Left renal cortex interstitium (tissue), 4 donors: ENCODE data around the gene WFDC2. TPM values are rescaled to one million over a fixed set of nuclear protein-coding genes. Genes with fewer than 3 reads are reported as not detected.
A peak's percentile ranks its signal among the peaks of the same experiment; 100 is the strongest.

Source experiments
- DNase-seq, 4 donors: peaks; one replicate each; pipeline ENCODE4 v3.0.0-alpha.2; 2013; ENCODE audit warnings: low read depth in 4 of 4, low spot score in 2 of 4, missing footprints in 1 of 4
- polyA plus RNA-seq, 4 donors: library from polyadenylated mRNA; unstranded; fragments of 120-200 nt; gene quantifications; one replicate each; pipeline ENCODE4 v1.2.1, GENCODE V29; 2013; ENCODE audit not compliant: insufficient read length in 4 of 4

WFDC2 gene, protein sequence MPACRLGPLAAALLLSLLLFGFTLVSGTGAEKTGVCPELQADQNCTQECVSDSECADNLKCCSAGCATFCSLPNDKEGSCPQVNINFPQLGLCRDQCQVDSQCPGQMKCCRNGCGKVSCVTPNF
- polyA plus RNA-seq = 100 to 1,000 TPM; 156 to 270 (median 212) TPM

DNA sequence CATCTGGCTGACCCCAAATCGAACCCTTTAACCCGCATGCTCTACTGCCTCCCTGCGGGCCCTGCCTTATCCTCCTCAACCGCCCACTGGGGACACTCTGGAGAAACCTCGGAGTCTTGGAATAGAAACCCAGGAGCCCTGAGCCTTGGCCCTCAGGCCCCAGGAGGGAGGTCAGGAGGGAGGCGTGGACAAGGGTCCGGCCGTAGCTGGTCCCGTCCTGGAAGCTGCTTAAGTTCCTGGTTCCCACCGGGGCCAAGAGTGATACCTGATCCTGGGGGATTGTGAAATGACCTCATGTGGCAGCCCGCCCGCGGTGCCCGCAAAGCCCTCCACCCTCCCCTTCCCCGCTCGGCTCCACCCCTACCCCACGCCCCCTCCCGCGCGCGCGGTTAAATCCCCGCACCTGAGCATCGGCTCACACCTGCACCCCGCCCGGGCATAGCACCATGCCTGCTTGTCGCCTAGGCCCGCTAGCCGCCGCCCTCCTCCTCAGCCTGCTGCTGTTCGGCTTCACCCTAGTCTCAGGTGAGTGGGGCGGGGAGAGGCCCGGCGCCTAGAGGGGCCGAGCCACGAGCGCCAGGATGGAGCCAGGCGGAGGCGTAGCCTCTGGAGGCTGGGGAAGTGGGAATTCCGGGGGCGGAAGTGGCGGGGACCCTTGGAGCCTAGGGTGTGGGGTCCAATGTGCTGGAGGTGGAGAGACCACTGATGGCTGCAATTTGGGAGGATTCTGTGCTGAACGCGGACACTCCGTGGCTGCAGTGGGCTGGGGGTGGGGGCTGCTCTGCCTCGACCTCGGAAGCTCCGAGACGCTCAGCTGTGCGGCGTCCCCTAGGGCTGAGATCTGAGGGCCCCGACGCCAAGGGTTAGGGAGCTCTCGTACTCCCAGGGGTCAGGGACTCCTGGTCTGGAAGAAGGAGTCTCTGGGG lies at the start of gene WFDC2:
Gene WFDC2, plus strand, starts transcription at position 418 of the 926 bp plus-strand sequence. Its CDS starts 29 bp downstream, at position 447.
- DNase-seq = peak in 3 of 4 donors; percentile 39 to 45 (median 41)

DNA sequence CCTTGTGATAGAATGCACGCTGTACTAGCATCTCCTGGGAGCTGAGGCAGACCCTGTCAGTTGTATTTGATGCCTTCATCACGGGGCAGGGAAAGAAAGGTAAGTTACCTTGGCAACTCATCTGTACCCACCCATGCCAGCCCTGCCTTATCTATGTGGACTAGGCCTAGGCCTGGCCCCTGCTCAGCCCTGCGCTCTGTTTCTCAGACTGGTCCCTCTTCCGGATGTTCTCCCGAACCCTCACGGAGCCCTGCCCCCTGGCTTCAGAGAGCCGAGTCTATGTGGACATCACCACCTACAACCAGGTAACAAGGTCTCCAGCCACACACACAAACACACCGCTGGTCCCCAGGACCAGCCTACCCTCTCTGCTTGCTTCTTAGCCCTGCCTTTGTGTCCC lies 49.4 kb upstream of the WFDC2 start:
- DNase-seq = no peak

DNA sequence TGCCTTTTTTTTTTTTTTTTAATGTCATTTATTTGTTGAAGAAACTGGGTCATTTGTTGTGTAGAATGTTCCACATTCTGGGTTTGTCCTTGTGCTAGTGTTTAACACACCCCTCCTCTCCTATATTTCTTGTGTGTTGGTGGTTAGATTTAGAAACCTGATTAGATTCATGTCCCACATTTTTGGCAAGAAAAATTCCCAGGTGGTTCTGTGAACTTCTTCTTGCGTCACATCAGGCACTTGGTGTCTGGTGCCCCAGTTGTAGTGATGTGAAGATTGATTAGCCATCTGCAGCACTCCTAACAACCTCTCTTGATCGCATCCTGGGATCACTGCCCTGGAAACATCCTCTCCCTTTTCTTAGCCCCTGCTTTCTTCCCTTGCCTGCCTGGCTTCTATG lies 45.9 kb upstream of the WFDC2 start:
- no peak for DNase-seq

DNA sequence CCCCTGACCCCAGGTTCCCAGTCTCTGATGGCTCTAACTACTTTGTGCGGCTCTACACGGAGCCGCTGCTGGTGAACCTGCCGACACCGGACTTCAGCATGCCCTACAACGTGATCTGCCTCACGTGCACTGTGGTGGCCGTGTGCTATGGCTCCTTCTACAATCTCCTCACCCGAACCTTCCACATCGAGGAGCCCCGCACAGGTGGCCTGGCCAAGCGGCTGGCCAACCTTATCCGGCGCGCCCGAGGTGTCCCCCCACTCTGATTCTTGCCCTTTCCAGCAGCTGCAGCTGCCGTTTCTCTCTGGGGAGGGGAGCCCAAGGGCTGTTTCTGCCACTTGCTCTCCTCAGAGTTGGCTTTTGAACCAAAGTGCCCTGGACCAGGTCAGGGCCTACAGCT lies 44.0 kb upstream of the WFDC2 start:
- no peak for DNase-seq

DNA sequence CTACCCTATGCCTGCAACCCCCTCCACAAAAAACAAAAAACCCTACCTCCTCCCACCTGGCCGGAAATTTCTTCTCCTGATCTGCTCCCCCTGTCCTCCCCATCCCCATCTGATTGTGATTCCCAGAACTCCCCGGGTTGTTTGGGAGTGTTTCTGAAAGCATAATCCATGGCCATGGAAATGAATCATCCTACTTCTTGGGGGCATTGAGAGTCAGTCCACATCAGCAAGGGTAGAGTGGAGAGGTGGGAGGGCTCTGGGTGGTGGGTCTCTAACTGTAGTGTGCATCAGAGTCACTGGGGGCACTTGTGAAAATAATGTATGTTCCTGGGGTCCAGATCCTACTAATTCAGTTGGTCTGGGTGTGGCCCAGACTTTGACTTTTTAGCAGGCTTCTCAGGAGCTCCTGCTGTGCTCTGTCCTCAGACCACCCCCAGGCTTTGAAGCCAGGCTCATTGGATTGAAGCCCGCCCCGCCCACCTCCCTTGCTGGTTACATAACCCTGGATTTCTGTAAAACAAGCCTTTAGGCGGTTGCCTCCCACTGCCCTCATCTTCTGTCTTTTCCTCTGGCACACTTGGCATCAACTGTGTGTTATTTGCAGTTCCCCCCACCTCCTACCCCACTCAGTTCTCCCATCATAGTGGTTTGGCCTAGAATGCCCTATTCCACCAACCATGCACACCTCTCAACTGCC lies 43.1 kb upstream of the WFDC2 start:
- DNase-seq = no peak

DNA sequence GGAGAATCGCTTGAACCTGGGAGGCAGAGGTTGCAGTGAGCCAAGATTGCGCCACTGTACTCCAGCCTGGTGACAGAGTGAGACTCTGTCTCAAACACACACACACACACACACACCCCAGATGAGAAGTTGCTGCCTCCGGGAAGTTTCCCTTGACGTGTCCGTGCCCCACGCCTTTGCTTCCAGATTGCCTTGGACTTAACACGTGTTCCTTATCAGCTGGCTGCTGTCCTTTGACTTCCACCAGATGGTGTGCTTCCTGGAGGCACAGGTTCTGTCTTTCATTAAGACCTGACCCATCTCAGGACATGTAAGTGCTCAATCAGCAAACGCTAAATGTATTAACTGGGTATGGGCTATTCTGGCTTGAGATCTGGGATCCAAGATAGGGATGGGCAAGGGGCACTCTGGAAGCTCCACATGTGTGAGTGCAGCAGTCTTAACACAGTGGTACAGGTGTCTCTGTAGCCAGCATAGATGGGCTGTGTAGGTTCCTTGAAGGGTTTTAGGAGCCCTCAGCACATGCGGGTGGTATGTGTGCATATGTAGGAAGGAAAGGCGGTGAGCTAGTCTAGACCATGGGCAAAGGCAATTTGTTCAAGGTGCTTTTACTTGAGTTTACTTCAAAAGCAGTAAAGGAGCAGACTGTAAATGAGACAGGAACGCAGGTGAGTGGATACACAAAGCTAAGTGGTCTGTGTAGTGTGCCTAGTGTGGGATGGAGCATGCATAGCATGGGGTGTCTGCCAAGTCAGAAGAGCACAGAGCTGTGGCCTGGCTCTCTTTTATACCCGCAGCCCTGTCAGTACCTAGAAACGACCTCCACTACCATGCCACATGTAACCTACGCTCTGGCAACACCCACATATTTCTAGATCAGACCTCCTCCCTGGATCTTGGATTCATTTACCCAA lies 42.1 kb upstream of the WFDC2 start:
- no peak for DNase-seq

DNA sequence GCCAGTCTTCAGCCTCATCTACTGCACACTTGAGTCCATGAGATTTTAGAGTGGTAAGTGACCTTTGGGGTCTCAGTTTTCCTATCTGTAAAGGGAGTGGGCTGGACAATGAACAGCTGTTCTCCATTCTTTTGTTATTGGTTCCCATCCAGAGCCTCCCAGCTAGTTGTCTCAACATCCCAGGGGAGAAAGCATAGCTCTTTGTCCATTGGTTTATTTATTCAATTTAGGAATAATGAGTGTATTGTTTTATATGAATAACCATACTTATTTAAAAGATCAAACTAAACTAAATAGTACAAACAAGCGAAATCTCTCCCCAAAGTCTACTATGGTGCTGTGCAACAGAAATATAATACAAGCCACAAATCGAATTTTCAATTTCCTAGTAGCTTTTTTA lies 39.9 kb upstream of the WFDC2 start:
- DNase-seq = no peak

DNA sequence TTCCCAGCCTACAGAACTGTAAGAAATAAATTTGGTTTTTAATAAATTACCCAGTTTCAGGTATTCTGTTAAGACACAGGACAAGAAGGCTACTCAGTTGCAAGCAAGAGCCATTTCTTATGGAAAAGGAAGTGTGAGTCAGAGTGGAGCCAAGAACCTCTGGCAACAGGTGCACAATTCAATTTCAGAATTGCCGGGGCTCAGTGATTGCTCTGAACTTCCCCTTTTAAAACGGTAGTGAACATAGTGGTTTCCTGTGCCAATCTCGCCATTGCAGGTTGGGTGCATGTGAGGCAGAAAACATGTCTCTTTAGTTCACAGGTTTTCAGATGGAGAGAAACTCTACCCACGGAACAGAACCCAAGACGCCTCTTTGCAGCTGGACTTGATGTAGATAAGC lies 37.3 kb upstream of the WFDC2 start:
- no peak for DNase-seq

DNA sequence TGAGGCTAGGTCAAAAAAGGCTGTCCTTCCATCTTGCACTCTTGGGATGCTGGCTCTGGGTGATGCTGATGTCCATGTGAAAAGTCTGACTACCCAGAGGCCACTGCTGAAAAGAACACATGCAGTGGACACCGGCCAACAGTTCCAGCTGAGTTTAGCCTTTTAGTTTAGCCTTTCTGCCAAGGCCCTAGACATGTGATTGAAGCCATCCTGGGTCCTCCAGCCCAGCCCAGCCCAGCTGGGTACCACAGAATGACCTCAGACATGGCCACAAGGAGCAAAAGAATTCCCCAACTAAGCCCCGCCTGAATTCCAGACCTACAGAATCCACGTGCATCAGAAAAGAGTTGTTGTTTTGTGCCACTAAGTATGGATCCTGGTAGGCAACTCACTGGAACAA lies 36.2 kb upstream of the WFDC2 start:
- DNase-seq = no peak

DNA sequence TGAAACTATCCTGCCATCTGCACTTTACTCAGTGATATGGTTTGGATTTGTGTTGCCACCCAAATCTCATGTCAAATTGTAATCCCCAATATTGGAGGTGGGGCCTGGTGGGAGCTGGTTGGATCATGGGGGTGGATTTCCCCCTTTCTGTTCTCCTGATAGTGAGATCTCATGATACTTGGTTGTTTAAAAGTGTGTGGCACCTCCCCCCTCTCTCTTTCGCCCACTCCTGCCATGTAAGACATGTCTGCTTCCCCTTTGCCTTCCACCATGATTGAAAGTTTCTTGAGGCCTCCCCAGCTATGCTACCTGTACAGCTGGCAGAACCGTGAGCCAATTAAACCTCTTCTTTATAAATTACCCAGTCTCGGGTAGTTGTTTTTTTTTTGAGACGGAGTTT lies 35.6 kb upstream of the WFDC2 start:
- DNase-seq = no peak

DNA sequence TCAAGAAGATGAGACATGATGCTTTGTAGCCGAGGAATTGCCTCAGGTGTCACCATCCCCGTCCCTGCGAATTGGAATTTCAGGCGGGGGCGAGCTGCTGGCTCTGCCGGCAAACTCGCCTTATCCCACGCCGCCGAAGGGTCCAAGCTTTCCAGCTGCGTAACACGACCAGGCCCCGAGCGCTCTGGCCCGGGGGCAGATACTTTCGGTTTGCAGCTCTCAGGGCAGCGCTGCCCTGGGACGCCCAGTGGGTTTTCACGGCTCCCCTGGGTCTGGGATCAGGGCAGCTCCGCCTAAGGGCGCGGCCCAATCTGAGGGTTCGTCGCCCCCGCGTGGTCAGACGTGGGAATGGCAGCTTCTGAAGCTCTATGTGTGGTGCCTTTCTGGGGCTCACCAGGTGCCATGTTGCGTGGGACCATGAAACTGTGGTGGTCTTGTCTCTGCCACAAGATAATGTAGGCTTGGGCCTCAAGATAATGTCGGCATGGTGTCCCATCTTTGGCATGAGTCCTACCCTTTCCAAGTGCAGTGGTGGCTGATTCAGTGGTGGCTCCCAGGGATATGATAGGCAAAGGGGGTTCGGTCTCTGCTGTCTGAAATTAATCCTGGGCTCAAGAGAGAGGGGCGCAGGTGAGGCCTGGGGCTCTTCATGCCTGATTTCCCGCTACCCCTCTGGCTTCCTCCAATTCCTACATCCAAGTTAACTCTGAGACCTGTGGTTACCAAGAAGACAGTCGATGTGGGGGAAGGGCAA lies 32.6 kb upstream of the WFDC2 start:
- peak in 2 of 4 donors; percentile 61 to 67 for DNase-seq

DNA sequence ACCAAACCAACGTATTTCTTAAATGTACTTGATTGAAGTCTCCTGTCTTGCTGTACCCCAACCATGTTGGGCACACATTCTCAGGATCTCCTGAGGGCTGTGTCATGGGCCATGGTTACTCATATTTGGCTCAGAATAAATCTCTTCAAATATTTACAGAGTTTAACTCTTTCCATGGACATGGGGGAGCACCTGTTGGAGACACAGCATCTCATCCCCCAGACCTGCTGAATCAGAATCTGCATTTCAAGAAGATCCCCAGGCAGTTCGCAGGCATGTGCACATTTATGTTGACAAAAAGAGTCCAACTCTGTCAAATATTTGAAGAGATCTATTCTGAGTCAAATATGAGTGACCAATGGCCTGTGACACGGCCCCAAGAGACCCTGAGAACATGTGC lies 29.1 kb upstream of the WFDC2 start:
- DNase-seq = no peak

DNA sequence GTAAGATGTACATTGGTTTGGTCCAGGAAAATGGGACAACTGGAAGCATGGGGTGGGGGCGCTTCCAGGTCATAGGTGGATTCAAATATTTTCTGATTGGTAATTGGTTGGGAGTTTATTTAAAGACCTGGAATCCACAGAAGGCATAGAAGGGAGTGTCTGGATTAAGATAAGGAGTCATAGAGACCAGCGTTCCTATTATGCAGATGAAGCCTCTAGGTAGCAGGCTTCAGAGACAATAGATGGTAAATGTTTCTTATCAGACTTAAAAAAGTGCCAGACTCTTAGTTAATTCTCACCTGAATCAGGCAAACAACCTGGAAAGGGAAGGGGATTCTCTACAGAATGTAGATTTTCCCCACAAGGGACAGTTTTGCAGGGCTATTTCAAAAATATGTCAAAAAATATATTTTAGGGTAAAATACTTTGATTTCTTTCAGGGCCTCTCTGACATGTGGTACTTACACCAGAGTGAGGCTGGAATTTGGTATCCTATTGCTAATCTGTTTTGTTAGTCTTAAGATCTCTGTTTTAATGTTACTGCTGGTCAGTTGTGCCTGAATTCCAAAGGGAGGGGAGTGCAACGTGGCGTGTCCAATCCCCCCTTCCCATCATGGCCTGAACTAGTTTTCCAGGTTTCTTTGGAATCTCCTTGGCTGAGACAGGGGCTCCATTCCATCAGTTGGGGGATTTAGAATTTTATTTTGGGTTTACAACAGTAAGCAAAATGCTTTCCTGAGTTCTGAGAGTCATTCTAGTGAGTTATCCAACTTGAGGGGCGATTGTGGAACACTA lies 28.5 kb upstream of the WFDC2 start:
- no peak for DNase-seq

DNA sequence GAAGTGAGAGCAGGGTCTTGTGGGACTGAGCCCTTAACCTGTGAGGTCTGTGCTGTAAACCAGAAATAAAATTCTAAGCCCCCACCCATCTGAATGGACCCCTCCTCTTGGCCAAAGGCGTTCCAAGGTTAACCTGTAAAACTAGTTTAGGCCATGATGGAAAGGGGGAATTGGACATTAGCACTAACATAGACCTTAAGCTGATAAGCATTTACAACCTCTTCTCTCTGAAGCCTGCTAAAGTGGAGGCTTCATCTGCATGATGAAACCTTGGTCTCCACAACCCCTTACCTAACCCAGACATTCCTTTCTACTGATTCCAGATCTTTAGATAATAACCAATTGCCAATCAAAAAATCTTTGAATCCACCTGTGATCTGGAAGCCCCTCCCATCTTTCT lies 27.8 kb upstream of the WFDC2 start:
- no peak for DNase-seq

DNA sequence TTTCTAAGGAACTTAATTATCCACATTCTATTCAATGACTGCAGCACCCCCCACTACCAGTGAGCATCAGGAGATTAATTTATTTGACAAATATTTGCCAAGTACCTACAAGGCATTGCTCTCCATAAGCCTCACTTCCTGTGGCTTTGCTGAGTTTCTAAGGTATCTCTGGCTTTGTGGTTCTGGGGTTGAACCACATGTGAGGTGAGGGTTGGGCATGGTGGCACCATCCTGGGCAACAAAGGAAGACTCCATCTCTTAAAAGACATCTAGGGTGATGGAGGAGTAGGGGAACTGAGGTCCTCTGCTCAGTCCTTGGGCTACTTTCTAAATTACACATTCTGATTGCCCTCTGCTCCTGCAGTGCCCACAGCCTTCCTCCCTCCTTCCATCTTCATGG lies 25.5 kb upstream of the WFDC2 start:
- no peak for DNase-seq

DNA sequence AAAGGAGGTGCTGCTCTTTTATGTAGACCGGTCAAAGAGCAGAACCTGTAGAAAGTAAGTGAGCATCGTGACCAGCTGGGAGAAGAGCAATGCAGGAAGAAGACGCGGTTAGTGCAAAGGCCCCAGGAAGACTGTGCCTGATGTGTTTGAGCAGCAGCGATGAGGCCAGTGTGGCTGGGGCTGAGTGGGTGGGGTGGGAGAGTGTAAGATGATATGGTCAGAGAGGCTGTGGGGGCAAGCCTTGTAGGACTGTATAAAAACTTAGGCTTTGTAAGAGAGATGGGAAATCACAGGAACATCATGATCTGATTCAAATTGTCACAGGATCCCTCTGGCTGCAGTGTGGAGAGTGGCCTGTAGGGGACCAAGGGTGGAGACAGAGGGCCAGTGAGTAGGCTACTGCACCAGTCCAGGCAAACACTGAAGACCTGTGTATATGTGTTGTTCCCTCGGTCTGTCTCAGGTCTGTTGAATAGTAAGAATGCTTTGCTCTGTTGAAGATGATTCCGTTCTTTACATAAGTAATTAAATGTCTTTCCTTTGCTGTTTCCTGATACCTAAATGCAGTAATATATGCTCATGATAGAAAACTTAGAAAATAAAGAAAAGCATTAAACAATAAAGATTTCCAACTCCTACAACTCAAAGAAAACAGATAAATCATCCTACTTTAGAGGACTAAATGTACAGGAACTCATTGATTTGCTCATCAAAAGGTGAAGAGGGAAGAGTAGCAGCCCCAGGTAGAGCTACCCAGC lies 23.6 kb upstream of the WFDC2 start:
- no peak for DNase-seq

DNA sequence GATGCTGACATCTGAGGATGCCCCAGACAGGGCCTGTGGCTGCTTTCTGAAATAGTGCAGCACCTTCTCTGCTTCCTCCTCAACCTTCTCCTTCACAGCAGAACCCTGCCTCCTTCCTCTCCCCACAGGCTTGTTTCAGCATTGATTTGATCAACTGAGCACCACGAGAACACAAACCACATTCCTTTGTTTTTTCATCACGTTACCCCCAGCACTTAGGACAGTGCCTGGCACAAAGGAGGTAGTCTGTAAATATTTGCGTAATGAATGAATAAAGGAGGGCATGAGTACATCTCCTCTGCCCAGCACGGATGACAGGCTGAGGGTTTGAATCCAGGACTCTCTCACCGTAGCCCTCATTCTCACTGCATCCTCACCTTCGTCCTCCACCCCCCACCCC lies 21.3 kb upstream of the WFDC2 start:
- DNase-seq = no peak

DNA sequence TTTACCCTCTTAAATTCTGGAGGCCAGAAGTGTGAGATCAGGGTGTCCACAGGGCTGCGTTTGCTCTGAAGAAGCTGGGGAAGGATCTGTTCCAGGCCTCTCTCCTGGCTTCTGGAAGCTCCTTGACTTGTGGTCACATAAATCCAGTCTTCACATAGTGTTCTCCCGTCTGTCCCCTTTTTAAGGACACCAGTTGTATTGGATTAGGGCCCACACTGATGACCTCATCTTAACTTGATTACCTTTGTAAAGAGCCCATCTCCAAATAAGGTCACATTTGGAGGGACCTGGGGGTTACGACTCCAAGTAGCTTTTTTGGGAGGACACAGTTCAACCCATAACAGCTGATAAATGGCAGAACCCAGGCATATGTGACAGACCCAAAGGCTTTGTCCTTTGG lies 20.0 kb upstream of the WFDC2 start:
- no peak for DNase-seq
